Measurements from ENCODE around the gene CHPF2.

DNA sequence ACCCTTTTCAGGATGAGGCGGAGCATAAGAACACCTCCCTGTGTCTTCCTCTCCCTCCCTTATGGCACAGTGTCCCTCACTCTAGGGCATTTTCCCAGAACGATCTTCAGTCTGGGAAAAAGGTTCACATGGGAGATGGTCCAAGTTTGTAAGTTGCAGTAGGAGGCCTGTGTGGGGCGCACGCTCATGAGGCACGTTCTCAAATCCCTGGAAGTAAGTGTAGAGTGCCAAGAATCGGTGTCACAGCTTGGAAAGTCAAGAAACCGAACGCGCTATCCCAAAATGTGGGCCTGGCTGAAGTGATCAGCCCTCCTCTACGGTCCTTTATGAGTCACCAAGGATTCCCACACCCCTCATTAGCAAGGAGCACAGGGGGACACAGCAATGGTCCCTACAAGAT, 40.1 kb downstream of the CHPF2 start:
- TF ChIP-seq, protein P1, sequence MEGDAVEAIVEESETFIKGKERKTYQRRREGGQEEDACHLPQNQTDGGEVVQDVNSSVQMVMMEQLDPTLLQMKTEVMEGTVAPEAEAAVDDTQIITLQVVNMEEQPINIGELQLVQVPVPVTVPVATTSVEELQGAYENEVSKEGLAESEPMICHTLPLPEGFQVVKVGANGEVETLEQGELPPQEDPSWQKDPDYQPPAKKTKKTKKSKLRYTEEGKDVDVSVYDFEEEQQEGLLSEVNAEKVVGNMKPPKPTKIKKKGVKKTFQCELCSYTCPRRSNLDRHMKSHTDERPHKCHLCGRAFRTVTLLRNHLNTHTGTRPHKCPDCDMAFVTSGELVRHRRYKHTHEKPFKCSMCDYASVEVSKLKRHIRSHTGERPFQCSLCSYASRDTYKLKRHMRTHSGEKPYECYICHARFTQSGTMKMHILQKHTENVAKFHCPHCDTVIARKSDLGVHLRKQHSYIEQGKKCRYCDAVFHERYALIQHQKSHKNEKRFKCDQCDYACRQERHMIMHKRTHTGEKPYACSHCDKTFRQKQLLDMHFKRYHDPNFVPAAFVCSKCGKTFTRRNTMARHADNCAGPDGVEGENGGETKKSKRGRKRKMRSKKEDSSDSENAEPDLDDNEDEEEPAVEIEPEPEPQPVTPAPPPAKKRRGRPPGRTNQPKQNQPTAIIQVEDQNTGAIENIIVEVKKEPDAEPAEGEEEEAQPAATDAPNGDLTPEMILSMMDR (IDR thresholded peaks at IDR 0.05; ENCODE audit: insufficient read depth, low read depth, low read length) = no peak
- TF ChIP-seq EZH2 (IDR thresholded peaks at IDR 0.05; ENCODE audit: insufficient read depth, low read length) = no peak
